ENCODE data around the gene FBXL12.
A peak's percentile ranks its signal among the peaks of the same experiment; 100 is the strongest.

FBXL12 gene

DNA sequence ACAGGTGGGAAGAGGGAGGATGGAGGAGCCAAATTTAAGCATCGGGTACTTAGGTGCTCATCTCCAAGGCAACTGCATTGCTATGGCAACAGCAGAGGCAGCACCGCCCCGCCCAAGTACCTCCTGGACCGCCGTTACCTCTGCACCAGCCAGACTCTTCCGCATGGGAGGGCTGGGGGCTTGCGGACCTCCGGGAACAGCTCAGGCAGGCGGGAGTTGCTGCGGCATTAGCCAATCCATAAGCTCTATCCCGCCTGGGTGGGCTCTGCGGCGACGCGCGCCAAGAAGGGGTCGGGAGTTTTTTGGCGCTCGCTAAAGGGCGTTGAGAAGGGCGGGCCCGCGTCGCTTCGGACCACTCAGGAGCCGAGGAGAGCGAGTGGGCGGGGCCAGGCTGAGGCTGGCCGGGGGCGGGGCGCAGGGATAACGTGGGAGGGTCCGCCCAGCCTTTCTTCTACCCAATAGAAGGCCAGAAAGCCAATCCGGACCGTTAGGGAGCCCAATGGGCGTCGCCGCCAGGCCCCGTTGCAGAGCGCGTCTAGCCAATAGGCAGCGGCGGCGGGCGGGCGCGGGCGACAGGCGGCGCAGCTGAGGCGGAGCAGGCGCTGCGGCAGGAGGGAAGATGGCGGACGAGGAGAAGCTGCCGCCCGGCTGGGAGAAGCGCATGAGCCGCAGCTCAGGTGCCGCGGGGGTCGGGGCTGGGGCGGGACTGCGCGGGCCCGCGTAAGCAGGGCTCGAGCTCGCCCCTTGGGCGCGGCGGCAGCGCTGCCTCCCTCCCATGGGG, 16.0 kb upstream of the FBXL12 start, which contains the start of gene PIN1 (continued):
- TF ChIP-seq ZNF513 (tag by site-specific recombination; IDR thresholded peaks at IDR 0.05) (no peak), ZNF776 (tag by site-specific recombination; IDR thresholded peaks at IDR 0.05; ENCODE audit: borderline replicate concordance) (no peak), ZNF549 (tag by site-specific recombination; IDR thresholded peaks at IDR 0.05) (no peak), KLF8 (tag by site-specific recombination; IDR thresholded peaks at IDR 0.05) (peak; percentile 97), ZNF561 (tag by site-specific recombination; IDR thresholded peaks at IDR 0.05; ENCODE audit: borderline replicate concordance) (peak; percentile 51; the same call in 1 of the 2 replicates), ZNF501 (tag by site-specific recombination; IDR thresholded peaks at IDR 0.05) (no peak), GLIS2 (tag by site-specific recombination; IDR thresholded peaks at IDR 0.05) (peak; percentile 82), ZNF660 (tag by site-specific recombination; IDR thresholded peaks at IDR 0.05) (peak; percentile 29; the same call in 1 of the 2 replicates), ZNF175 (tag by site-specific recombination; IDR thresholded peaks at IDR 0.05) (no peak), HIC1 (tag by site-specific recombination; IDR thresholded peaks at IDR 0.05) (no peak), SP2 (tag by site-specific recombination; IDR thresholded peaks at IDR 0.05) (peak; percentile 99), CTCF (tag by site-specific recombination; IDR thresholded peaks at IDR 0.05) (peak; percentile 92), ZBTB10 (tag by site-specific recombination; IDR thresholded peaks at IDR 0.05) (no peak), ZNF391 (tag by site-specific recombination; IDR thresholded peaks at IDR 0.05; ENCODE audit: borderline replicate concordance, low read depth) (no peak), ZNF600 (tag by site-specific recombination; IDR thresholded peaks at IDR 0.05) (peak; percentile 49; the same call in 1 of the 2 replicates), ZNF335 (tag by site-specific recombination; conservative IDR thresholded peaks at IDR 0.05) (peak; percentile 72), REPIN1 (tag by site-specific recombination; IDR thresholded peaks at IDR 0.05; ENCODE audit: low read depth) (no peak), OVOL3 (tag by site-specific recombination; IDR thresholded peaks at IDR 0.05) (no peak)
- TF ChIP-seq, protein P1, sequence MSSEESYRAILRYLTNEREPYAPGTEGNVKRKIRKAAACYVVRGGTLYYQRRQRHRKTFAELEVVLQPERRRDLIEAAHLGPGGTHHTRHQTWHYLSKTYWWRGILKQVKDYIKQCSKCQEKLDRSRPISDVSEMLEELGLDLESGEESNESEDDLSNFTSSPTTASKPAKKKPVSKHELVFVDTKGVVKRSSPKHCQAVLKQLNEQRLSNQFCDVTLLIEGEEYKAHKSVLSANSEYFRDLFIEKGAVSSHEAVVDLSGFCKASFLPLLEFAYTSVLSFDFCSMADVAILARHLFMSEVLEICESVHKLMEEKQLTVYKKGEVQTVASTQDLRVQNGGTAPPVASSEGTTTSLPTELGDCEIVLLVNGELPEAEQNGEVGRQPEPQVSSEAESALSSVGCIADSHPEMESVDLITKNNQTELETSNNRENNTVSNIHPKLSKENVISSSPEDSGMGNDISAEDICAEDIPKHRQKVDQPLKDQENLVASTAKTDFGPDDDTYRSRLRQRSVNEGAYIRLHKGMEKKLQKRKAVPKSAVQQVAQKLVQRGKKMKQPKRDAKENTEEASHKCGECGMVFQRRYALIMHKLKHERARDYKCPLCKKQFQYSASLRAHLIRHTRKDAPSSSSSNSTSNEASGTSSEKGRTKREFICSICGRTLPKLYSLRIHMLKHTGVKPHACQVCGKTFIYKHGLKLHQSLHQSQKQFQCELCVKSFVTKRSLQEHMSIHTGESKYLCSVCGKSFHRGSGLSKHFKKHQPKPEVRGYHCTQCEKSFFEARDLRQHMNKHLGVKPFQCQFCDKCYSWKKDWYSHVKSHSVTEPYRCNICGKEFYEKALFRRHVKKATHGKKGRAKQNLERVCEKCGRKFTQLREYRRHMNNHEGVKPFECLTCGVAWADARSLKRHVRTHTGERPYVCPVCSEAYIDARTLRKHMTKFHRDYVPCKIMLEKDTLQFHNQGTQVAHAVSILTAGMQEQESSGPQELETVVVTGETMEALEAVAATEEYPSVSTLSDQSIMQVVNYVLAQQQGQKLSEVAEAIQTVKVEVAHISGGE (tag by site-specific recombination; conservative IDR thresholded peaks at IDR 0.05; ENCODE audit: low read depth): 0 out of 2 replicates have a peak, but pooled peaks have one; percentile 3
- TF ChIP-seq, protein P2, sequence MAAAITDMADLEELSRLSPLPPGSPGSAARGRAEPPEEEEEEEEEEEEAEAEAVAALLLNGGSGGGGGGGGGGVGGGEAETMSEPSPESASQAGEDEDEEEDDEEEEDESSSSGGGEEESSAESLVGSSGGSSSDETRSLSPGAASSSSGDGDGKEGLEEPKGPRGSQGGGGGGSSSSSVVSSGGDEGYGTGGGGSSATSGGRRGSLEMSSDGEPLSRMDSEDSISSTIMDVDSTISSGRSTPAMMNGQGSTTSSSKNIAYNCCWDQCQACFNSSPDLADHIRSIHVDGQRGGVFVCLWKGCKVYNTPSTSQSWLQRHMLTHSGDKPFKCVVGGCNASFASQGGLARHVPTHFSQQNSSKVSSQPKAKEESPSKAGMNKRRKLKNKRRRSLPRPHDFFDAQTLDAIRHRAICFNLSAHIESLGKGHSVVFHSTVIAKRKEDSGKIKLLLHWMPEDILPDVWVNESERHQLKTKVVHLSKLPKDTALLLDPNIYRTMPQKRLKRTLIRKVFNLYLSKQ (tag by site-specific recombination; IDR thresholded peaks at IDR 0.05; ENCODE audit: borderline replicate concordance): no peak
- TF ChIP-seq, protein P3, sequence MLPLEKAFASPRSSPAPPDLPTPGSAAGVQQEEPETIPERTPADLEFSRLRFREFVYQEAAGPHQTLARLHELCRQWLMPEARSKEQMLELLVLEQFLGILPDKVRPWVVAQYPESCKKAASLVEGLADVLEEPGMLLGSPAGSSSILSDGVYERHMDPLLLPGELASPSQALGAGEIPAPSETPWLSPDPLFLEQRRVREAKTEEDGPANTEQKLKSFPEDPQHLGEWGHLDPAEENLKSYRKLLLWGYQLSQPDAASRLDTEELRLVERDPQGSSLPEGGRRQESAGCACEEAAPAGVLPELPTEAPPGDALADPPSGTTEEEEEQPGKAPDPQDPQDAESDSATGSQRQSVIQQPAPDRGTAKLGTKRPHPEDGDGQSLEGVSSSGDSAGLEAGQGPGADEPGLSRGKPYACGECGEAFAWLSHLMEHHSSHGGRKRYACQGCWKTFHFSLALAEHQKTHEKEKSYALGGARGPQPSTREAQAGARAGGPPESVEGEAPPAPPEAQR (tag by site-specific recombination; IDR thresholded peaks at IDR 0.05): no peak
- TF ChIP-seq, protein P4, sequence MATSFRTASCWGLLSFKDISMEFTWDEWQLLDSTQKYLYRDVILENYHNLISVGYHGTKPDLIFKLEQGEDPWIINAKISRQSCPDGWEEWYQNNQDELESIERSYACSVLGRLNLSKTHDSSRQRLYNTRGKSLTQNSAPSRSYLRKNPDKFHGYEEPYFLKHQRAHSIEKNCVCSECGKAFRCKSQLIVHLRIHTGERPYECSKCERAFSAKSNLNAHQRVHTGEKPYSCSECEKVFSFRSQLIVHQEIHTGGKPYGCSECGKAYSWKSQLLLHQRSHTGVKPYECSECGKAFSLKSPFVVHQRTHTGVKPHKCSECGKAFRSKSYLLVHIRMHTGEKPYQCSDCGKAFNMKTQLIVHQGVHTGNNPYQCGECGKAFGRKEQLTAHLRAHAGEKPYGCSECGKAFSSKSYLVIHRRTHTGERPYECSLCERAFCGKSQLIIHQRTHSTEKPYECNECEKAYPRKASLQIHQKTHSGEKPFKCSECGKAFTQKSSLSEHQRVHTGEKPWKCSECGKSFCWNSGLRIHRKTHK (tag by site-specific recombination; IDR thresholded peaks at IDR 0.05): no peak
